Germinal center (tissue), 1 donor: ENCODE results near the gene COPS7A.
"Not testable (repeated sequence)": the region's sequence is repeated elsewhere in the genome, so short reads cannot be mapped to it uniquely, and the experiment has no call there.

Source experiments
- DNase-seq: peaks from one replicate; pipeline ENCODE4 v3.0.0; 2012; ENCODE audit warnings: mixed read lengths, low spot score

COPS7A gene

GRCh38 chr12:6701078-6701768 lies 22.6 kb upstream of the COPS7A start:
- DNase-seq, result no peak

- no peak for DNase-seq
Observed at GRCh38 chr12:6703631-6704030, 20.2 kb upstream of the COPS7A start.

- not testable (repeated sequence) for DNase-seq
Observed at GRCh38 chr12:6708351-6708750, 15.5 kb upstream of the COPS7A start.

GRCh38 chr12:6708960-6709394 lies 14.9 kb upstream of the COPS7A start:
- DNase-seq, result no peak

GRCh38 chr12:6716031-6716873 lies 7.6 kb upstream of the COPS7A start:
- DNase-seq, result not testable (repeated sequence)

GRCh38 chr12:6716874-6717437 lies 6.9 kb upstream of the COPS7A start:
- DNase-seq, result no peak

GRCh38 chr12:6722863-6723262 lies 983 bp upstream of the COPS7A start:
- DNase-seq, result no peak

GRCh38 chr12:6724409-6724797 lies 557 bp downstream of the COPS7A start:
- DNase-seq, result no peak

- DNase-seq, result no peak
Observed at GRCh38 chr12:6725350-6725749, 1.5 kb downstream of the COPS7A start.

- no peak for DNase-seq
Observed at GRCh38 chr12:6729186-6729585, 5.3 kb downstream of the COPS7A start.

GRCh38 chr12:6730169-6730568 lies 6.3 kb downstream of the COPS7A start:
- DNase-seq, result no peak

GRCh38 chr12:6734506-6735387 lies 10.9 kb downstream of the COPS7A start:
- no peak for DNase-seq

- no peak for DNase-seq
Observed at GRCh38 chr12:6735448-6736191, 11.8 kb downstream of the COPS7A start.

- no peak for DNase-seq
Observed at GRCh38 chr12:6736754-6737153, 12.9 kb downstream of the COPS7A start.

GRCh38 chr12:6742080-6742479 lies 18.2 kb downstream of the COPS7A start:
- DNase-seq, result not testable (repeated sequence)

GRCh38 chr12:6742834-6743233 lies 19.0 kb downstream of the COPS7A start:
- DNase-seq, result no peak

- DNase-seq, result not testable (repeated sequence)
Observed at GRCh38 chr12:6743300-6743699, 19.5 kb downstream of the COPS7A start.

- DNase-seq, result peak; percentile 66
Observed at GRCh38 chr12:6745741-6746525, 22.1 kb downstream of the COPS7A start.

- DNase-seq, result no peak
Observed at GRCh38 chr12:6747216-6747615, 23.4 kb downstream of the COPS7A start.

GRCh38 chr12:6748761-6749160 lies 24.9 kb downstream of the COPS7A start:
- DNase-seq, result no peak
